Effector memory CD4-positive, alpha-beta T cell (primary cell): ENCODE measurements around the gene ATP1A2.

Experiments
- DNase-seq, 3 donors: peaks; one replicate each; pipeline ENCODE4 v3.0.0-alpha.2; 2020
- H3K27ac ChIP-seq: 2 replicates; pipeline ENCODE4 v1.7.0; 2013; ENCODE audit warnings: mild to moderate bottlenecking, low read length, moderate library complexity; ENCODE audit not compliant: insufficient read depth, poor library complexity, severe bottlenecking
- H3K27me3 ChIP-seq: replicated peaks from 2 replicates; pipeline ENCODE4 v1.7.0; 2013; ENCODE audit warnings: mild to moderate bottlenecking, low read length; ENCODE audit not compliant: insufficient read depth, control insufficient read depth, poor library complexity, severe bottlenecking
- H3K36me3 ChIP-seq: 2 replicates; pipeline ENCODE4 v1.7.0; 2013; ENCODE audit warnings: mild to moderate bottlenecking, low read length, moderate library complexity; ENCODE audit not compliant: control insufficient read depth, insufficient read depth
- H3K4me1 ChIP-seq: 2 replicates; pipeline ENCODE4 v1.7.0; 2013; ENCODE audit warnings: low read length, mild to moderate bottlenecking; ENCODE audit not compliant: control insufficient read depth, insufficient read depth, poor library complexity, severe bottlenecking
- H3K4me3 ChIP-seq: 2 replicates; pipeline ENCODE4 v1.7.0; 2013; ENCODE audit warnings: low read length, low read depth, mild to moderate bottlenecking; ENCODE audit not compliant: insufficient read depth, poor library complexity, severe bottlenecking
- H3K9me3 ChIP-seq: 2 replicates; pipeline ENCODE4 v1.7.0; 2013; ENCODE audit warnings: mild to moderate bottlenecking, low read length, moderate library complexity; ENCODE audit not compliant: control insufficient read depth

Gene ATP1A2

GRCh38 chr1:160168609-160169369 is 53.2 kb downstream of the ATP1A2 start:
- Histone ChIP-seq H3K9me3 (no peaks in the 10 kb centered on the region), H3K36me3 (no peaks in the 10 kb centered on the region), H3K27ac (no peak overlapping the region), H3K4me3 (no peak overlapping the region), H3K4me1 (no peaks in the 10 kb centered on the region), H3K27me3 (peaks cover 4% of the 10 kb centered on the region)
- DNase-seq = no peak

- Histone ChIP-seq H3K27ac (no peak overlapping the region), H3K4me1 (no peaks in the 10 kb centered on the region), H3K36me3 (no peaks in the 10 kb centered on the region), H3K4me3 (no peak overlapping the region), H3K9me3 (no peaks in the 10 kb centered on the region), H3K27me3 (peaks cover 4% of the 10 kb centered on the region)
- no peak for DNase-seq
Observed at GRCh38 chr1:160169553-160170399, 54.2 kb downstream of the ATP1A2 start.

GRCh38 chr1:160171354-160171753 is 55.8 kb downstream of the ATP1A2 start:
- DNase-seq = no peak

GRCh38 chr1:160171980-160172379 is 56.4 kb downstream of the ATP1A2 start:
- H3K27ac ChIP-seq = no peak overlapping the region

More at GRCh38 chr1:160171354-160171753, 55.8 kb downstream of the ATP1A2 start:
- no peak overlapping the region for H3K4me3 ChIP-seq
- H3K36me3 ChIP-seq = no peaks in the 10 kb centered on the region
- no peaks in the 10 kb centered on the region for H3K9me3 ChIP-seq
- H3K27ac ChIP-seq = no peak overlapping the region
- no peaks in the 10 kb centered on the region for H3K4me1 ChIP-seq
- H3K27me3 ChIP-seq = peaks cover 4% of the 10 kb centered on the region

GRCh38 chr1:160177231-160177630 is 61.7 kb downstream of the ATP1A2 start:
- Histone ChIP-seq H3K4me3 (no peak overlapping the region), H3K27me3 (no peaks in the 10 kb centered on the region), H3K27ac (no peak overlapping the region), H3K9me3 (no peaks in the 10 kb centered on the region), H3K36me3 (no peaks in the 10 kb centered on the region), H3K4me1 (no peaks in the 10 kb centered on the region)
- no peak for DNase-seq

More at GRCh38 chr1:160171980-160172379, 56.4 kb downstream of the ATP1A2 start:
- Histone ChIP-seq H3K36me3 (no peaks in the 10 kb centered on the region), H3K9me3 (no peaks in the 10 kb centered on the region), H3K4me3 (no peak overlapping the region), H3K27me3 (peaks cover 4% of the 10 kb centered on the region), H3K4me1 (no peaks in the 10 kb centered on the region)
- no peak for DNase-seq

GRCh38 chr1:160177667-160178066 is 62.1 kb downstream of the ATP1A2 start:
- Histone ChIP-seq H3K27ac (no peak overlapping the region), H3K27me3 (no peaks in the 10 kb centered on the region), H3K9me3 (no peaks in the 10 kb centered on the region), H3K4me1 (no peaks in the 10 kb centered on the region), H3K4me3 (no peak overlapping the region), H3K36me3 (no peaks in the 10 kb centered on the region)
- DNase-seq = no peak

GRCh38 chr1:160178731-160179130 is 63.2 kb downstream of the ATP1A2 start:
- H3K4me3 ChIP-seq = no peak overlapping the region
- no peaks in the 10 kb centered on the region for H3K36me3 ChIP-seq
- no peaks in the 10 kb centered on the region for H3K9me3 ChIP-seq
- DNase-seq = no peak
- H3K4me1 ChIP-seq = no peaks in the 10 kb centered on the region
- no peaks in the 10 kb centered on the region for H3K27me3 ChIP-seq
- no peak overlapping the region for H3K27ac ChIP-seq

- H3K4me3 ChIP-seq = no peak overlapping the region
- no peaks in the 10 kb centered on the region for H3K27me3 ChIP-seq
- H3K36me3 ChIP-seq = no peaks in the 10 kb centered on the region
- no peaks in the 10 kb centered on the region for H3K4me1 ChIP-seq
- H3K27ac ChIP-seq = no peak overlapping the region
- no peak for DNase-seq
- H3K9me3 ChIP-seq = no peaks in the 10 kb centered on the region
Observed at GRCh38 chr1:160179336-160179735, 63.8 kb downstream of the ATP1A2 start.

GRCh38 chr1:160186246-160186645 is 70.7 kb downstream of the ATP1A2 start:
- Histone ChIP-seq H3K27me3 (peaks cover 2% of the 10 kb centered on the region), H3K27ac (no peak overlapping the region), H3K4me1 (no peaks in the 10 kb centered on the region), H3K4me3 (no peak overlapping the region), H3K9me3 (no peaks in the 10 kb centered on the region), H3K36me3 (no peaks in the 10 kb centered on the region)
- no peak for DNase-seq

GRCh38 chr1:160186729-160187128 is 71.2 kb downstream of the ATP1A2 start:
- peaks cover 2% of the 10 kb centered on the region for H3K27me3 ChIP-seq

More at GRCh38 chr1:160186729-160187128, 71.2 kb downstream of the ATP1A2 start:
- no peak overlapping the region for H3K4me3 ChIP-seq
- H3K9me3 ChIP-seq = no peaks in the 10 kb centered on the region
- no peaks in the 10 kb centered on the region for H3K4me1 ChIP-seq
- no peaks in the 10 kb centered on the region for H3K36me3 ChIP-seq
- no peak for DNase-seq
- H3K27ac ChIP-seq = no peak overlapping the region
